ENCODE measurements around the gene DTX4.

DTX4 gene

GRCh38 chr11:59207988-59208451 is 36.1 kb downstream of the DTX4 start:
- peak; percentile 84 for DNase-seq (ENCODE audit: low read depth)
- no peak overlapping the region for H3K4me3 ChIP-seq (ENCODE audit: low read depth, low read length)

GRCh38 chr11:59208956-59209355 is 37.0 kb downstream of the DTX4 start:
- peak; percentile 27 for DNase-seq (ENCODE audit: low read depth)
- no peak for TF ChIP-seq CTCF (IDR thresholded peaks at IDR 0.05; ENCODE audit: insufficient read depth, low read depth, low read length, missing control alignments)
- H3K4me3 ChIP-seq (ENCODE audit: low read depth, low read length): no peak overlapping the region

More at GRCh38 chr11:59207988-59208451, 36.1 kb downstream of the DTX4 start:
- peak; percentile 69 for TF ChIP-seq CTCF (IDR thresholded peaks at IDR 0.05; ENCODE audit: insufficient read depth, low read depth, low read length, missing control alignments)

- no peak for TF ChIP-seq CTCF (IDR thresholded peaks at IDR 0.05; ENCODE audit: insufficient read depth, low read depth, low read length, missing control alignments)
- no peak for DNase-seq (ENCODE audit: low read depth)
- H3K4me3 ChIP-seq (ENCODE audit: low read depth, low read length): no peak overlapping the region
Measured at GRCh38 chr11:59212222-59212621, 40.3 kb downstream of the DTX4 start.

GRCh38 chr11:59212744-59213631 is 41.1 kb downstream of the DTX4 start, which contains the start of gene MPEG1:
Gene MPEG1, minus strand, starts transcription at chr11:59212927. Its CDS starts 62 bp downstream, at chr11:59212865.
- TF ChIP-seq CTCF (IDR thresholded peaks at IDR 0.05; ENCODE audit: insufficient read depth, low read depth, low read length, missing control alignments): no peak
- no peak within 1 kb of the TSS for H3K4me3 ChIP-seq (ENCODE audit: low read depth, low read length)
- peak; percentile 55 for DNase-seq (ENCODE audit: low read depth)

- no peak overlapping the region for H3K4me3 ChIP-seq (ENCODE audit: low read depth, low read length)
- DNase-seq (ENCODE audit: low read depth): no peak
- no peak for TF ChIP-seq CTCF (IDR thresholded peaks at IDR 0.05; ENCODE audit: insufficient read depth, low read depth, low read length, missing control alignments)
Measured at GRCh38 chr11:59214141-59214893, 42.4 kb downstream of the DTX4 start.

GRCh38 chr11:59216641-59217564 is 45.0 kb downstream of the DTX4 start:
- DNase-seq (ENCODE audit: low read depth): peak; percentile 97
- TF ChIP-seq CTCF (IDR thresholded peaks at IDR 0.05; ENCODE audit: insufficient read depth, low read depth, low read length, missing control alignments): no peak
- no peak overlapping the region for H3K4me3 ChIP-seq (ENCODE audit: low read depth, low read length)

All from GM12865 (cell line).